Measurements from ENCODE around the gene TNIP2.

The TNIP2 gene

GRCh38 chr4:2792711-2793585, 36.8 kb upstream of the TNIP2 start, which contains the start of gene SH3BP2:
SH3BP2 (plus strand) TSS chr4:2793085; CDS start chr4:2820618, 27,533 bp downstream.
- no peak for DNase-seq (ENCODE audit: low read depth)
- TF ChIP-seq, protein P1, sequence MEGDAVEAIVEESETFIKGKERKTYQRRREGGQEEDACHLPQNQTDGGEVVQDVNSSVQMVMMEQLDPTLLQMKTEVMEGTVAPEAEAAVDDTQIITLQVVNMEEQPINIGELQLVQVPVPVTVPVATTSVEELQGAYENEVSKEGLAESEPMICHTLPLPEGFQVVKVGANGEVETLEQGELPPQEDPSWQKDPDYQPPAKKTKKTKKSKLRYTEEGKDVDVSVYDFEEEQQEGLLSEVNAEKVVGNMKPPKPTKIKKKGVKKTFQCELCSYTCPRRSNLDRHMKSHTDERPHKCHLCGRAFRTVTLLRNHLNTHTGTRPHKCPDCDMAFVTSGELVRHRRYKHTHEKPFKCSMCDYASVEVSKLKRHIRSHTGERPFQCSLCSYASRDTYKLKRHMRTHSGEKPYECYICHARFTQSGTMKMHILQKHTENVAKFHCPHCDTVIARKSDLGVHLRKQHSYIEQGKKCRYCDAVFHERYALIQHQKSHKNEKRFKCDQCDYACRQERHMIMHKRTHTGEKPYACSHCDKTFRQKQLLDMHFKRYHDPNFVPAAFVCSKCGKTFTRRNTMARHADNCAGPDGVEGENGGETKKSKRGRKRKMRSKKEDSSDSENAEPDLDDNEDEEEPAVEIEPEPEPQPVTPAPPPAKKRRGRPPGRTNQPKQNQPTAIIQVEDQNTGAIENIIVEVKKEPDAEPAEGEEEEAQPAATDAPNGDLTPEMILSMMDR (IDR thresholded peaks at IDR 0.05; ENCODE audit: low read depth, low read length, missing control alignments) = no peak
- H3K4me3 ChIP-seq (ENCODE audit: low read depth, low read length) = peak within 1 kb of the TSS; percentile 55

DNA sequence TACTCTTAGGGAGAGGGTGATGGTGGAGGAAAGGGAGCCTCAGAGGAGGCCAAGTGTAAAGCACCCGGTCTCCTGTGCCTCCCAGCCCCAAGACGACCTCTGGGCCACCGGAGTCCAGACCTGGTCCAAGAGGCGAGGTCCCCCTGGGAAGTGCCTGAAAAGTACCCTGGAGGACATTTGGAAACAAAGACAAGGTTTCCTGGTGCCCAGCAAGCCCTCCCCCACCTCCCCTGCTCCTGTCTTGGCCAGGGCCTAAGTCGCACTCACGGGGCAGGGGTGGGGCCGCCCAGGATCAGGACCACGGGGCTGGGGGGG, 36.2 kb upstream of the TNIP2 start:
- TF ChIP-seq, protein P1 (IDR thresholded peaks at IDR 0.05; ENCODE audit: low read depth, low read length, missing control alignments) = no peak
- H3K4me3 ChIP-seq (ENCODE audit: low read depth, low read length) = no peak overlapping the region
- no peak for DNase-seq (ENCODE audit: low read depth)

DNA sequence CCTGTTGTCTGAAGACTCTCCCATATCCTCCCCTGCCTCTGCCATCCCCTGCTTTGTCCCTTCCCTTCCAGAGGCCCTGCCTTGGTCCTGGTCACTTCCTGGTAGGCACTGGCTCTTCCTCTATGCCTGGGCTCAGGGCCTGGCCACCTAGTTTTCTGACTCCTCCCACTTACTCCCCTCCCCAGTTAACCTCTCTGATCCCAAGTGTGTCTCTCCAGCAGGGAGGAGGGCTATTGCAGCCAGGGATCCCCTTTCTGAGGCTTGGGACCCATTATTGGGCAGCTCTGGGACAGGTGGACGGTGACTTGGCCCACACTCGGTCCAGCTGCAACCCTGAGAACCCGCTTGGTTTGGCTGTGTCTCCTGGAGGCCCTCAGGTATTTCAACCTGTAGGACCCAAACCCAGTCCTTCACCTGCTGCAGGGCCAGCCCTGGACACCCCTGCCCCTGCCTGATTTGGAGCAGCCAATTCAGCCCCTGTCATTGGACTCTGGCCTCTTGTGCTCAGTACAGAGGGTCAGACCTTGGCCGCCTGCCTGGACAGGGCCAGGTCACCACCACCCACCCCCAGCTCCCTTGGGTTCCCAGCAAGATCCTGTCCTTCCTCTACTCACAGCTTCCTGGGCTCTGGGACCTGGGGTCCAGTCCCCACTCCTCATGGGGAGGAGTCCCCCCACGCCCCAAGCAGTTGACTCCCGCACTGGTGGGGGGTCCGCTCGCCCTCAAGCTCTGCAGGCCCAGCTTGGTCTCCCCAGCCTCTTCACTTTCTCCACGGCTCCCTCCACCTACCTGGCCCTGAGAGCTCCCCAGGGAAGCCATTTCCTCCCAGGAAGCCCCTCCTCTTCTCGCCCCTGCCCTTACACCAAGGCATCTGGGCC, 35.6 kb upstream of the TNIP2 start:
- H3K4me3 ChIP-seq (ENCODE audit: low read depth, low read length) = no peak overlapping the region
- TF ChIP-seq, protein P1 (IDR thresholded peaks at IDR 0.05; ENCODE audit: low read depth, low read length, missing control alignments) = no peak
- DNase-seq (ENCODE audit: low read depth) = no peak

DNA sequence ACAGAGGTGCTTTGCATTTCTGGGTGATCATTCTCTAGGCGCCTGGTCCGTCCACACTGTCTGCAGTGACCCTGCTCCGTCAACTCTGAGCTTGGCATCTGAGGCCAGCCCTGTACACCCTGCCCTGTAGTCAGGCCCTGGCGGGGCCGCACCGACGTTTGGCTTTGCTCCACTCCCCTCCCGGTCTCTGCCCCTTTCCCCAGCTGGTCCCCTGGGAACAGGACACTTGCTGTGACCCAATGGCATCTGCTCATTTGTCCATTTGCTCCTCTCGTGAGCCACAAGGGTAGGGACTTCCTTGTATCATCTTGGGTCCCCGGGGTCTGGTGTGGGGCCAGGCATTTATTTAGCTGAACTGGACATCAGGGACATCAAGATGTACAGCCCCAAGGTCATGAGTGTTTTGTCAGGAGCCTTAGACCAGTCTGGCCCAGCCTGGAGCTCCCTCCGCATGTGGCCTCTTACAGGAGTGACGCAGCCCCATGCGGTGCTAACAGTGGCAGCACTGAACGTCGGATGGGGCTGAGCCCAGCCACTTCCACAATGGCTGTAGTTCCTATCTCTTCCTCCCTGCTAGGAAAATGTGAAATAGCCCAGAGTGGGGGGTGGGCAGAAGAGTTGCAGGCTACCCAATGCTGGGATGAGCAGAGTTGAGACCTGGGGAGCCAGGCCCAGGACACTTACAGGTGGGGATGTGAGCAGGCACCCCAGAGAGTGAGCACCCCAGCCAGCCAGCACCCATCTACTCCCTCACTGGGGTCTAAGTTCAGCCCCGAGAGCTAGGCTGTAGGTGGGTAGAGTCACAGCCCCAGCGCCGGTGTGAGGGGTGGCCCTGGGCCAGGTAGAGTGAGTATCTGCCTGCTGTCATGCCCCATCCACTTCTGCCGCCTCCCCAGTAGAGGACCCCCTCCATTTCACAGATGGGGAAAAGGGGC, 34.7 kb upstream of the TNIP2 start:
- no peak for DNase-seq (ENCODE audit: low read depth)
- TF ChIP-seq, protein P1 (IDR thresholded peaks at IDR 0.05; ENCODE audit: low read depth, low read length, missing control alignments) = no peak
- H3K4me3 ChIP-seq (ENCODE audit: low read depth, low read length) = no peak overlapping the region

GRCh38 chr4:2789793-2790582, 33.9 kb upstream of the TNIP2 start:
- H3K4me3 ChIP-seq (ENCODE audit: low read depth, low read length) = no peak overlapping the region
- TF ChIP-seq, protein P1 (IDR thresholded peaks at IDR 0.05; ENCODE audit: low read depth, low read length, missing control alignments) = no peak
- DNase-seq (ENCODE audit: low read depth) = no peak

GRCh38 chr4:2789351-2789750, 33.2 kb upstream of the TNIP2 start:
- TF ChIP-seq, protein P1 (IDR thresholded peaks at IDR 0.05; ENCODE audit: low read depth, low read length, missing control alignments) = no peak
- no peak for DNase-seq (ENCODE audit: low read depth)
- H3K4me3 ChIP-seq (ENCODE audit: low read depth, low read length) = no peak overlapping the region
